HG02678 (cell line): ENCODE data around the gene TLL2.

Experiments used
- ATAC-seq: cut with Tn5 transposase; IDR thresholded peaks from one replicate; pipeline ENCODE4 v1.9.1; 2021; ENCODE audit warnings: mild to moderate bottlenecking, moderate library complexity; ENCODE audit not compliant: unreplicated experiment

TLL2 gene

DNA sequence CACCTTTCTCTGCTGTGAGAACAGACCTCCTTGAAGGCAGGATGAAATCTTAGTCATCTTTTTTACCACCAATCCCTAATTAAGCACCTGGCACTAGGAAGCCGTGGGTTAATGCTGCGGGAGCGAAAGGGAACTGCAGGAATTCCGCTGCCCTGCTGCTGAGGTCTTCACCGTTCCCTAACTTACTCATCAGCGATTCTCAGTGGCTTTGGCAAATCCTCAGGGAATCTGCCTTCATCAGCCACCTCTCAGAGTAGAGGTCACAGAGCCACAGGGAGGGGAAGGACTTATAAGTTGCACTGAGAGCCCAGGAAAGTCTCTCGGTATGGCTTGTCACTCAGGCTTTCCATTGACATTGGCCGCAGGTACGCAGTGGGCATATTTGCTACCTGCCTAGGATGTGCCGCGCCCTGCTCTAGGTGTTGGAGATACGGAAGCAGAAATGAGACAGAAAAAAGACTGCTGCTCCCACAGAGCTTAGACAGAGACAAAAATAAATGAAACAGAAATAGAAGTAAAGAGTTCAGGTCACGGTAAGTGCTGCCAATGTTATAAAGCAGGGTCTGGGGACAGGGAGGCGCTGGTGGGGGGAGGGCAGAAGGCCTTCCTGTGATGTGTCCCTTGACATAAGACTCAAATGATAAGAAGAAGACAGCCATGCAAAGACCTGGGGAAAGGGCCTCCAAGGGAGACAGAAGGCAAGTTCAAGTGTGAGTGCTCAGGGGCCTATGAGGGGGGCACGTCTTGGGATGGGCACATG lies 82.3 kb downstream of the TLL2 start:
- ATAC-seq, result no peak

DNA sequence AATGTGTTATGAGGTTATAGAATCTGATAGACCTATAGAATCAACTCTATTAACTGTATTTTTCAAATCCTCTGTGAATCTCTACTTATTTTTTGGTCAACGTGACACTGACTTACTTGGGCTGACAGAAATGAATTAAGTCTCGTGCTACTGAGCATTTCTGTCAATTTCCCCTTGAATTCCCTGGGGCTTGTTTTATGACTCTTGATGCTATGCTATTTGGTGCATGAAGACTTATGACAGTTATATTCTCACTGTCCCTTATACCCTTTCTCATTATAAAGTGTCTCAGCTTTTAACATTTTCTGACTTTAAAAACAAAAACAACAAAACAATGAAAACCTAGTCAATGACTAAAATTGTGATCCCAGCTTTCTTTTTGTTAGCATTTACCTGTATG lies 86.4 kb downstream of the TLL2 start:
- ATAC-seq, result no peak

DNA sequence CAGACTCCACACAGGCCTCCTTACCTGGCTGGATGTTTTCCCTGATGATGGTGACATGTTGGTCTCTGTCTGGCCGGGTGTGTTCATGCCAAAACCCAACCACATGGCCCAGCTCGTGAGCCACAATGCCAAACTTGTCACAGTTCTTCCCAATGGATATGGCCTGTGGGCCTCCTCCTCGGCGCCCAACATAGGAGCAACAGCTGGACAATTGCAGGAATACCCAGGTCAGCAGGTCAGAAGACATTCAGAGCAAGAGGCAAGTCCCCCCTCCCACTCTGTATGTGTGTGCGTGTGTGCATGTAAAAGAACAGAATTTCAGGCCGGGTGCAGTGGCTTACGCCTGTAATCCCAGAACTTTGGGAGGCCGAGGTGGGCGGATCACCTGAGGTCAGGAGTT lies 91.2 kb downstream of the TLL2 start:
- no peak for ATAC-seq

DNA sequence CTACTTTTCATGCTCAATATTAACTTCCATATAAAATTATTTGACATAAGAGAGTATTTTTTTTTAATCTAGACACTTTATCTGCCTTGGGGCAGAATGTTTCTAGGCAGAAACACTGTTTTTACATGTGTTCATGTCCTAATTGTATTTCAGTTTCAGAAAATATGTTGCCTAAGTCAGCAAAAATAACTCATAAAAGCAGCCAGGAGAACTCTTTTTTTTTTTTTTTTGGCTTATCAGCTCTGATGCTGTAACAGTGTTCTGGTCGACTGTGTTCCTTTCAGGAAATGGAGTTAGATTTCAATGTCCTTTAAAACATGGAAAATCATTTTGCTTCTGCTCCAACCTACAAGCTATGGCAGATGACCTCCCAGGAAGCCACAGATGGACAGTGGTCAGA lies 91.7 kb downstream of the TLL2 start:
- ATAC-seq, result no peak

DNA sequence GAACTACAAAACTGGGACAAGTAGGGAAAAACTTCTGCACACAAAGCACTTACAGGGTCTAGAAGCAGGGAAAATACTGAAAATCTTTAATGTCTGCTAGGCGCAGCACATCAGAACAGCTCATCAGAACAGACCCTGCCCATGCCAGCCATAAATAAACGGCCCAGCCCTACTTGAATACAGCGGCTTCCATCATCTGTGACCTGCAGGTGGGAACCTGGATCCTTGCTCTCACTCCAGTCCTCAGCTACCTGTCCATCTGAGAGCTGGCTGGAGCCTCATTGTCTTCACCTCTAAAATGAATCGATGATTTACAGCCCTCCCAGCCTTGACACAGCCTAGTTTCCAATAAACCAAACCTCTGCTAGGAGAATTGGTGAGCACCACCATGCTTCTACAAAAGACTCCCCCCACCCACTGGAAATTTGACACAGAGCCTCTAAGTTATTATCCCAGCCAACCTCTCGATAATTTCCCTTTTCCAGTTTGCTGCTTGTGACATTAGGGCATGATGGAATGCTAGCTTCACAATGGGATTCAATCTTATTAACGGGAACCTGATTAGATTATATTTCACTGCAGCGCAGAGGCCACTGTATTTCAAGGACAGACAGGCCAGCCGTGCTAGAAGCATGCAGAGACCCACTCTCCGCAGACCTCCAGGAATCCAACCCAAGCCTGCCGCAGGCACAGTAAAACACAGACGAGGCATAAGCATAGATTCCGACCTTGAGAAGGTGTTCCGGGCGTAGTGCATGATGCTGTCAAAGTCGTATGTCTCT lies 93.3 kb downstream of the TLL2 start:
- ATAC-seq, result no peak

DNA sequence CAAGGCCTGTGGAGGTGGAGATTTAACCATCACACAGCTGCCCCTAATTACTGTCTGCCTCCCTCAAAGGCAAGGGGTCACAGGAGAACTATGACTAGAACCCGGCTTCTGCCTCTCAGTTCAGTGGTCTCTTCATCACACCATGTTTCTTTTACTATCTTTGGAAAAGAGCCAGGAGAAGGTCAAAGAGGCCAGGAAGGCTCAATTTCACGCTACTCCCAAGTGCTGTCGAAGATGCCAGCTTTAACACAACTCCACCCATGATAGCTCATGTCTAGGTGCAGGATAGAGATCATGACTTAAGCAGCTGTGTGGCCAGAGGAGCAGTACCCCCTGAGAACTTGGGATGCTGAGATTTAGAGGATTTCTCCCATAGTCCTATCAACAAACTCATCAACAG lies 94.4 kb downstream of the TLL2 start:
- ATAC-seq, result no peak

DNA sequence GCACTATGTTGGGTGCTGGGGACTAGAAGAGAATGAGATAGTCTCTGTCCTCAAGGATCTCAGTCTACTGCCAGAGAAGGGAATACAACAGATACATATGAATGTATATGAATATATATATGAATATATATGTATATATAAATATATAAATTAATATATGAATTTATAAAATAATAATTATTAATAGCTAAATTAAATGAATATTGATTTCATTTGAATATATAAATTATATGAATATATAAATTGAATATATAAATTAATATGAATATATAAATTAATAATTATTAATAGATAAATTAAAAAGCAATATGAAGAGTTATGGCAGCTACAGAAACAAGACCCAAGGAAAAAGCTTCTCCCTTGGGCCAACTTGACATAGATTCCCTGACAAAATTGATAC lies 95.1 kb downstream of the TLL2 start:
- no peak for ATAC-seq

DNA sequence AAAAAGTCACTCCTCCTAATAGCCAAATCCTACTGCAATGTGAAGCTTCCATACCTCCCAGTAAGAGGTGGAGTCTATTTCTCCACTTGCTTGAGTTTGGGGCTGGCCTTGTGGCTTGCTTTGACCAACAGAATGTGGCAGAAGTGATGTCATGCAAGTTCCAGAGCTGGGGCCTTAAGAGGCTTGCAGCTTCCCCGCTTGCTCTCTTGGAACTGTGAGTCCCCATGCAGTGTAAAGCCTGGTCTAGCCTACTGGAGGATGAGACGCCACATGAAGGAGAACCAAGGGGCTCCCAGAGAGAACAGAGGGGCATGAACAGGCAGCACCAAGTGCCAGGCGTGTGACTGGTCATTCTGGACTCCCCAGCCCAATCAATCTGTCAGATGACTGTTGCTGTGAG lies 96.3 kb downstream of the TLL2 start:
- ATAC-seq, result no peak

DNA sequence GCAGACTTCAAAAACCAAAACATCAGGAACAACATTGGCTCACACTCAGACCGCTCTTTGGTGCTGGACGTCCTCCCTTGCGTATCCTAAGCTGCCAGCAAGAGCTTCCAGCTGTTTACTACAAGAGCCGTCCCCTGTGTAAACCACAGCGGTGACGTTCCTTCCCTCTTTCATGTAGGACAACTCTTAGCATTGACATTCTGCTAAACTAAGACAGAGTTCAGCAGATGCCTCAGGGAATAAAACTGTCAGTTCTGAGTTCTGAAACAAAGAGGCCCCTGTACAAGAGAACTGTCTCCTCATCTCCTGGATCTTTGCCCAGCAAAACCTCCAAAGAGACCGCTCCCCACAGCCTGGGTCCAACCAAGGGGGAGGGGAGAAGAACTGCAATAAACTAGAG lies 97.1 kb downstream of the TLL2 start:
- no peak for ATAC-seq

DNA sequence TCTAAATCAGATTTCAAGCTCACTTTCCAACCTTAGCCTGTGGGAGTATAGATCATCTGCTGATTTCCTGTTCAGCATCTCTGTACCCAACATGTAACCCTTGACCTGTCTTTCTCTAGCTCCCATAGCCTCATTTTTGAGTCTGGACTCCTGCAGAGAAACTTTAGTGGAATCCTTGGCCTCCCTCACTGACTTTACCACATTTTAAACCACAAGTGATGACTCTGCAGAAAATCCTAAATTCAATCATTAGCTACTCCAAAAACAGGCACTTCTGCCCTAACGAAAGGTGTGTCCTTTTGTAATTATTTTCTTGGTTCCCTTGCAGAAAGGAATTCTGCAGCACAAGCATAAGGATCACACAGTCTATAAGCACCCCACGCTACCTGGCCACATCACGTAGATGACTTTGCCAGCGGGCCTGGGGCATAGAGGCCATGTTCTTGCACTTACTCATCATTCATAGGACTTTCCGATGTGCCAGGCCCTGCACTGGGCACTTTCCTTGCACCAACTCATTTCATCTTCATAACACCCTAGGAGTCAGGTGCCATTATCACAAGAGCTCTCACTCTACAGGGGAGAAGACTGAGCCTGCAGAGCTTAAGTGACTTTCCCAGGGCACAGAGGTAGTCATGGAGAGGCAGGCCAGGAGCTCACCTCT lies 97.7 kb downstream of the TLL2 start:
- ATAC-seq, result no peak

DNA sequence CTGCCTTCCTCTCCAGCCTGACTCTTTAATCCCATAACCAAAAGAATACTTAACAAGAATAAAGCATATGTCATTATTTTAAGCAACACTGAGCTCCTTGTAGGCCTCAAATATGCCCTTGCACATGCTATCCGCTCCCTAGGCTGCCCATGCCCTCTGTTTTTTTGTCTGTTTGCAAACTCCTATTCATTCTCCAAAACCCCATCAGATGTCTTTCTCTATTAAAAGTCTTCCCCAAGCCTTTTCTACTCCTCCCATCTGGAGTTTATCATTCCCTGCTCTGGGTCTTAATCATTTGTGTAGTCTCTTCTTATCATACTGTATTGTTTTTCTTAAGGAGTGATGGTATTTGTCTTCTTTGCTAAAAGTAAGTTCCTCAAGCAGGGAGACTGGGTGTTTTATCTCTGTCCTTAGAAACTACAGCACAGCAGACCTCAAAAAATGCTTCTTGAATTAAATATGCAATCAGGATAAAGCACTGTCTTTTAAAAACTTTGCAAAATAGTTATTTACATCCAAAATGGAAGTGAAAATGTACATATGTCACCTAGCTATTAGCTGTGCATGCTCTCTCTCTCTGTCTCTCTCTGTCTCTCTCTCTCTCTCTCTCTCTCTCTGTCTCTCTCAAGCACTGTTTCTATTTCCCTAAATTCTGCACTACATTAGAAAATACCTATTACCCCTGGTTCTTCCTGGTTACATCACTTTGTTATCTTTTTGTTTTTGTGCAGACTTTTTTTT lies 98.4 kb downstream of the TLL2 start:
- ATAC-seq, result no peak

DNA sequence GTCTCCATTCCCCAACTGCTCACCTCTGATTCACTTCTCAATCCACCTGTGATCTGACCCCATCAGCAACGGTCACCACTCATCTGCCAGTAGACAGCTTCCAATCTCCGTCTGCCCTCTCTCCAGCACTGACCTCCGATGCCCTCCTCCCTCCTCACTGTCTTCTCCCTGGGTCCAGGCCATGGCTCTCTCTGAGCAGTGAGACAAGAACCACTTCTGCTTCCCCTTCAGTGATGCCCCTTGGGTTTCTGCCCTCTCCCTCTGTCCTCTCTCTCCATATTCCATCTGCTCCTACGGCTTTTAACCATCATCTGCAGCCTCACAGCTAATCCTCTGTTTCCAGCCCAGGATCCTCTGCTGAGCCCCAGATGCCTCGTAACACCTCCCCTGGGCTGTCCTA lies 99.4 kb downstream of the TLL2 start:
- ATAC-seq, result no peak

DNA sequence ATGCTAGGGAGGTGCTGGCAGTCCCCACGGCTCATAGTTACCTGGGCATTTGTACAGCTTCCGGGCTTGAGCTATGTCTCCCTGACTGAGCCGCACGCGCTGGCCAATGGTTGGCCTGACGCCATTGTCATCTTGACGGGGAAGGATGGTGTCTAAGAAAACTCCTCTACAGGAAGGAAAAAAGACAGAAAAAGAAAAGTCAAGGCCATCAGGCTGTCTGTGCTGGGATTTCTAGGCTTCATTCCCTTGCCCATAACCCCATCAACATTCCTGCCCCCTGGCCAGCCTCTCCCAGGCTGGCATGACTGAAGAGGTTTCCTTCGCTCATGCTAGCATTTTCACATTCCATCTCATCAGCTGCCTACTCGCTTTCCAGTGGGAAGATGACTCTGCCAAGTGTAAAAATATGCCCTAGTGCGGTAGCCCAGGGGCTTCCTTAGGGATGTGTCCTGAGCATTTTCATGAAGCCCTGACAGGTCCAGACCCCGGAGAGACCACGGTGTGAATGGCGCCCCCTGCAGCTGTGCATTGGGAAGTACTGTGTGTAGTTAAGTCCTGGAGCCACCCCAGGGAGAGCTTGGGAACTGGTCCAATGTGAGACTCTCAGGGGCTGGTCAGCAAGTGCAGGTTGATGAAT lies 100.5 kb downstream of the TLL2 start:
- no peak for ATAC-seq

DNA sequence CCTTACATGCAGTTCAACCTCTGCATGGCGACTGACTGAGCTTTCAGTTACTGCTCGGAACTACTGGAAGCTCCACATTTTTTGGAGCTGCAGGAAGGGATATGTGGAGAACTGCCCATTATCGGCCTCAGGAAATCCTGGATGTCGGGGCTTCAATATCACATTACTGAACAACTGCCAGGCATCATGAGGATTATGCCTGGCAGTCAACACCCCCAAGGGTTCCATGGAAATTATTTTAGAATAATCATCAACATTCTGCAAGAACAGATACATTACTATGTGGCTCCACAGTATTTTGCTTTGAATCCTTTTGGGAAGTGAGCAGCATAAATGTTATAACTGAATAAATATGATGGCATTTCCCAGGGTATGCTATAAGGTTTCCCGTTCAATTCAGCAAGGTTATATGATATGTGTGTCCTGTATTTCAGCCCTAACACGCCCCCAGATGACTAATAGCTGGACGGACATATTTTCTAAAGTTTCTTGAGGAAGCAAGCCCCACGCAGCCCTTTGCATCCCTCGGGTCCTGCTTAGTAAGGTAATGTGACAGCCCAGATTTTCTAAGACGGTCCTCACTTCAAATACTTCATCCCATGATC lies 101.9 kb downstream of the TLL2 start:
- ATAC-seq, result no peak

DNA sequence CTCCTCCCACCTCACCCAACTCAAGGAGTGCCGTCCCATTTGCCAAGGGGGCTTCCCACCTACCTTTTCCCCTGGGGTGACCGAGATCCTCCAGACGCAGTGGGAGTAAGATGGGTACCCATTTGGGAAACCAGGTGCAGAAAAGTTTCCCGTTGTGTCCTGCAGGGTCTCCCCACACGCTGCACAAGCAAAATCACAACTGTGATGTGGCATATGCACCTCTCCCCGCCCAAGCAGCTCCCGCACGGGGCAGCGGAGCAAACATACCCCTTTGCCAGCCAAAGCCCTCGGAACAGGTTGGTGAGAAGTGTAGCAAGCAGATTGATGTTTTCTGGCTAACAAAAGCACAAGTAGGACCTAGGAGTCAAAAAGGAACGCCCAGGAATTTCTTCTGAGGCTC lies 103.4 kb downstream of the TLL2 start:
- ATAC-seq, result no peak

DNA sequence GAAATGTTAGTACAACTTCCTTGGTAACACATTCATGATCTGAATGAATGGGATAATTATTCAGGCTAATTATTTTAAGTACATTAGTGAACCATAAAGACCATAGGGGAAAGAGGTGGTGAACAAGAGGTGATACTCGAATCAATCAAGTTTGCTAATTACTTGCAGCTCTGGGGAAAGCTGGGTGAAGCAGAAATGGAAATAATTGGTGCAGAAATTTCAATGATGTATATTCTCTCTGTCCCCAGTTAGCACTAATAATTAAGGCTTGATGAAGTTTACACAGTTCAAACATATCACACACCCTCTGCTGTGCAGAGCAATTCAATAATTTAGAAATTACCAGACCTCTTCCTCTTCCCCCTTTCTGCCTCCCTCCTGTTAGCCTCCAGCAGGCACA lies 105.5 kb downstream of the TLL2 start:
- ATAC-seq, result no peak

DNA sequence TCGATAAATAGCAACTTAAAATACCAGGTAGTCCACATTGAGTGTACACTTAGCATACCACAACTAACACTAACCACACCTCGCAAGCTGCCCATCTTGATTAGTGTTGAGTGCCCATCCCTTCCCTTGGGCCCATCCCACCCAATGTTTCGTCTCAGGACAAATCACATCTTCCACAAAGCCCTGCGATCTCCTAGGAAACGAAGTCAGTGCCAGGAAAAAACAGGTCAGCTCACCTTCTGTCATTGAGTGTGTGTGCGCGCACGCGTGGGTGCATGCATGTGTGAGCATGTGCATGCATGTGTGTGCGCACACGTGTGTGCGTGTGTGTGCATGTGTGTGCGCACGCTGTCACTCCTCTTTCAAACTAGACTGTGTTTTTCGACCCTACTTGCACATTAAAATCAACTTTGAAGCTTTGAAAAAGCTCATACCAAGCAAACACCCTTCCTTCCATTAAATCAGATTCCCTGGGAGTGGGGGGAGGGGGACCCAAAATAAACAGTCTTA lies 106.1 kb downstream of the TLL2 start:
- no peak for ATAC-seq

DNA sequence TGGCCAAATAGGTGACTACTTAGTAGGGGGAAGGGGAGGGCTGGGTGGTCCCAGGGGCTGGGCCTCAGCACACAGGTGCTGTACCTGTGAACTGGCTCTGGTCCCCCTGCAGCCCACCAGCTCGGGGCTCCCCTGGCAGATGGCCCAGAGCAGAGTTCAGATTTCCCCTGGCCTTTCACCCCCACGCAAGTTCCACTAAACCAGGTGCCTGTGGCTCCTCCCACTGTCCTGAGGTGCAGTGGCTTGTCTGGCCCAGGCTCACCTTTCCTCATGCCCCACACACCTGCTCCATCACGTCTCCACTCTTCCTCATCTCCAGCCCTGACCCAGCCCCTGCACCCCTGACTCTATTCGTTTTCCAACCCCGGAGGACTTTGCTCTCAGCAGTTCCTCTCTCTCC lies 107.6 kb downstream of the TLL2 start:
- ATAC-seq, result no peak

DNA sequence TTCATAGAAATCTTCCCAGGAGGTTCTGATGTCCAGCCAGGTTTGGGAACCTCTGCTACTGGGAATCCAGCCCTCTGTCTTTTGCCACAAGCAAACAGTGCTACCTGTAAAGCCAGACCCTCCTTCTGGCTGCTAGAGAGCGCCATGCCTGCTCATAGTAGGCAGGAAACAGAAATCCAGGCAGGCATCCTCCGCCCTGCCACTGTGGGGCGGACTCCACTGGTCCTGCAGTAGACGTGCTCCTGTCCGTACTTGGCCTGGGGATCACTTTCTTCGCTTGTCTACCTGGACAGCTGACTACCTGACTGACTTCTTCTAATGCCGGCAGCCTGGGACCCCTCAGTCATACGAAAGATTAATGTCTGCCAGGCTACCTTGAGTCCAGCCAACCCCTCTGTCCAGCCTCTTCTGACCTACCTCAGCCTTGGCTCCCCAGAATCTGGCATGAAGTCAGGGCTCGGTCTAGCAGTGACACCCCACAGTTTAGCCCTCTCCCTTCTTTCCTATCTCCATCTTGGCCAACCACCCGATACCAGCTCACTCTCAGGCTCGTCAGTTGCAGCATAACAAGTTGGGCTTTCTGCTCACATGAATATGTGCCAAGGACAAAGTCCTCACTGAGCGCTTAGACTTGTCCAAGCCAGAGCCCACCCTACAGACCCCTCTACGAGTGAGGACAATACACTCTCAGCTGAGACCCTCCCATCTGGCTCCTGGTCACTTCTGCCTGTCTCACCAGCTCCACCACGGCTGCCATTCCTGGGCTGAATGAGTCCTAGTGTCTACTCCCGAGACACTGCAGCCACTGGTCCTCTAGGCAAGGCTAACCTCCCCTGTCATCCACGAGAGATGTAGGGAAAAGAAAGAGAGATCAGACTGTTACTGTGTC lies 111.1 kb downstream of the TLL2 start:
- ATAC-seq, result no peak
